Measurements from ENCODE around the gene TAAR9. TPM values are rescaled to one million over a fixed set of nuclear protein-coding genes. Genes with fewer than 3 reads are reported as not detected.
A peak's percentile ranks its signal among the peaks of the same experiment; 100 is the strongest.

The TAAR9 gene
- total RNA-seq, 2 experiments from 2014 or later, result not detected

- H2AFZ ChIP-seq (ENCODE audit: low read length), result no peak overlapping the region
- H3K4me3 ChIP-seq (ENCODE audit: low read depth, low read length, poor library complexity, severe bottlenecking), result peak overlapping the region; percentile 66
- H3K36me3 ChIP-seq (ENCODE audit: insufficient read depth, low read length), result peaks cover 83% of the 10 kb centered on the region
- no TSS peak for BruUV-seq (replicated peaks)
- no peak for DNase-seq (ENCODE audit: low spot score)
- CTCF ChIA-PET (ENCODE audit: unreplicated experiment), result no interaction called here
- POLR2A ChIA-PET, result no interaction called here
- H3K4me2 ChIP-seq (ENCODE audit: low read length), result peak overlapping the region; percentile 72
- no peaks in the 10 kb centered on the region for H4K20me1 ChIP-seq (ENCODE audit: insufficient read depth, low read length)
- H3K4me1 ChIP-seq (ENCODE audit: insufficient read depth, low read length, poor library complexity, severe bottlenecking), result peaks cover 82% of the 10 kb centered on the region
- peaks cover 100% of the 10 kb centered on the region for H3K79me2 ChIP-seq (ENCODE audit: insufficient read depth, low read depth, low read length)
- no peaks in the 10 kb centered on the region for H3K9me2 ChIP-seq (ENCODE audit: insufficient read depth, low read length)
- intact Hi-C loops (cut with micrococcal nuclease; ENCODE audit: unreplicated experiment), result loop anchor here (2.0 kb wide), 1 partner anchor 21 kb away; the partner anchor contains the start of gene STX7
- H3K27ac ChIP-seq (ENCODE audit: low read depth, low read length, poor library complexity, severe bottlenecking), result peak overlapping the region; percentile 100
- H3K9me3 ChIP-seq (ENCODE audit: low read length), result peaks cover 46% of the 10 kb centered on the region
- TF ChIP-seq CTCF (conservative IDR thresholded peaks at IDR 0.05; ENCODE audit: low read length), result no peak
These were observed 46.2 kb upstream of the TAAR9 start for GRCh38 chr6:132491881-132492280.

GRCh38 chr6:132494954-132495353 lies 43.1 kb upstream of the TAAR9 start:
- no peaks in the 10 kb centered on the region for H3K9me2 ChIP-seq (ENCODE audit: insufficient read depth, low read length)
- intact Hi-C loops (cut with micrococcal nuclease; ENCODE audit: unreplicated experiment), result loop anchor here (2.0 to 5.0 kb wide), 2 partner anchors 226 to 317 kb away; partner anchors contain the start of gene RPS12
- peaks cover 95% of the 10 kb centered on the region for H3K79me2 ChIP-seq (ENCODE audit: insufficient read depth, low read depth, low read length)
- CTCF ChIA-PET (ENCODE audit: unreplicated experiment), result interaction anchor here (1.1 to 2.6 kb wide), 2 partner anchors 16 to 215 kb away, joined by 3 to 8 read pairs; no protein-coding TSS in a partner anchor
- peaks cover 76% of the 10 kb centered on the region for H3K36me3 ChIP-seq (ENCODE audit: insufficient read depth, low read length)
- H4K20me1 ChIP-seq (ENCODE audit: insufficient read depth, low read length), result no peaks in the 10 kb centered on the region
- no peak overlapping the region for H2AFZ ChIP-seq (ENCODE audit: low read length)
- POLR2A ChIA-PET, result interaction anchor here (0.5 to 6.4 kb wide), 16 partner anchors 9 to 1128 kb away, joined by 3 to 63 read pairs (median 8); partner anchors contain the start of genes STX7 and VNN2
- H3K27ac ChIP-seq (ENCODE audit: low read depth, low read length, poor library complexity, severe bottlenecking), result peak overlapping the region; percentile 100
- H3K4me3 ChIP-seq (ENCODE audit: low read depth, low read length, poor library complexity, severe bottlenecking), result peak overlapping the region; percentile 60
- peak overlapping the region; percentile 88 for H3K4me2 ChIP-seq (ENCODE audit: low read length)
- TF ChIP-seq CTCF (conservative IDR thresholded peaks at IDR 0.05; ENCODE audit: low read length), result no peak
- no peak for TF ChIP-seq EZH2phosphoT487 (IDR thresholded peaks at IDR 0.05; ENCODE audit: borderline replicate concordance, low read depth, low read length)
- peaks cover 39% of the 10 kb centered on the region for H3K9me3 ChIP-seq (ENCODE audit: low read length)
- no peak for DNase-seq (ENCODE audit: low spot score)
- peaks cover 99% of the 10 kb centered on the region for H3K4me1 ChIP-seq (ENCODE audit: insufficient read depth, low read length, poor library complexity, severe bottlenecking)
- TSS peak; percentile 1 for BruUV-seq (replicated peaks)

GRCh38 chr6:132495604-132496079 lies 42.4 kb upstream of the TAAR9 start:
- DNase-seq (ENCODE audit: low spot score), result peak; percentile 76
- intact Hi-C loops (cut with micrococcal nuclease; ENCODE audit: unreplicated experiment), result loop anchor here (2.0 to 5.0 kb wide), 2 partner anchors 227 to 317 kb away; partner anchors contain the start of gene RPS12
- peaks cover 80% of the 10 kb centered on the region for H3K36me3 ChIP-seq (ENCODE audit: insufficient read depth, low read length)
- TF ChIP-seq EZH2phosphoT487 (IDR thresholded peaks at IDR 0.05; ENCODE audit: borderline replicate concordance, low read depth, low read length) (no peak), CTCF (conservative IDR thresholded peaks at IDR 0.05; ENCODE audit: low read length) (no peak)
- no peaks in the 10 kb centered on the region for H4K20me1 ChIP-seq (ENCODE audit: insufficient read depth, low read length)
- H2AFZ ChIP-seq (ENCODE audit: low read length), result no peak overlapping the region
- H3K4me2 ChIP-seq (ENCODE audit: low read length), result peak overlapping the region; percentile 88
- peak overlapping the region; percentile 60 for H3K4me3 ChIP-seq (ENCODE audit: low read depth, low read length, poor library complexity, severe bottlenecking)
- no TSS peak for BruUV-seq (replicated peaks)
- peaks cover 39% of the 10 kb centered on the region for H3K9me3 ChIP-seq (ENCODE audit: low read length)
- ChIA-PET CTCF (ENCODE audit: unreplicated experiment) (interaction anchor here (1.0 to 2.6 kb wide), 2 partner anchors 9 to 15 kb away, joined by 4 to 8 read pairs; no protein-coding TSS in a partner anchor), POLR2A (interaction anchor here (0.5 to 6.4 kb wide), 17 partner anchors 9 to 1128 kb away, joined by 3 to 63 read pairs (median 7); partner anchors contain the start of genes STX7 and VNN2)
- peak overlapping the region; percentile 100 for H3K27ac ChIP-seq (ENCODE audit: low read depth, low read length, poor library complexity, severe bottlenecking)
- H3K79me2 ChIP-seq (ENCODE audit: insufficient read depth, low read depth, low read length), result peaks cover 95% of the 10 kb centered on the region
- H3K4me1 ChIP-seq (ENCODE audit: insufficient read depth, low read length, poor library complexity, severe bottlenecking), result peaks cover 99% of the 10 kb centered on the region
- no peaks in the 10 kb centered on the region for H3K9me2 ChIP-seq (ENCODE audit: insufficient read depth, low read length)

Measured in OCI-LY7 (cell line).